HepG2 (cell line): ENCODE data around the gene MNAT1. TPM values are rescaled to one million over a fixed set of nuclear protein-coding genes. Genes with fewer than 3 reads are reported as not detected.

Experiments used
- FOXC1 ChIP-seq: sonication (generic); formaldehyde crosslinking; IDR thresholded peaks from 2 replicates; pipeline ENCODE4 v1.8.0; 2022; ENCODE audit warnings: mild to moderate bottlenecking, missing genetic modification reagents, borderline replicate concordance
- FUBP1 ChIP-seq: sonication (generic); formaldehyde crosslinking; IDR thresholded peaks from 2 replicates; pipeline ENCODE4 v1.5.1; 2020; ENCODE audit warnings: missing genetic modification reagents, mild to moderate bottlenecking, borderline replicate concordance
- HOXA9 ChIP-seq: sonication (generic); formaldehyde crosslinking; IDR thresholded peaks from 2 replicates; pipeline ENCODE4 v1.8.1; 2022; ENCODE audit warnings: missing genetic modification reagents, mild to moderate bottlenecking, moderate library complexity, borderline replicate concordance
- KDM5A ChIP-seq: fragments of 200-600 bp; sonication (generic); IDR thresholded peaks from 2 replicates; pipeline ENCODE4 v1.7.0; 2018; ENCODE audit warnings: antibody characterized with exemption, mild to moderate bottlenecking, low read length, borderline replicate concordance
- NFYC ChIP-seq: IDR thresholded peaks from 2 replicates; pipeline ENCODE4 v1.6.1; 2016; ENCODE audit warnings: missing genetic modification reagents, missing compliant biosample characterization
- SIX4 ChIP-seq: sonication (generic); formaldehyde crosslinking; IDR thresholded peaks from 2 replicates; pipeline ENCODE4 v1.4.0; 2020; ENCODE audit warnings: missing genetic modification reagents
- SOX6 ChIP-seq, 2 experiments: fragments of 450-650 bp in 1 of 2; sonication (generic) in 1 of 2; formaldehyde crosslinking in 1 of 2; IDR thresholded peaks; 2 replicates each; pipeline versions ENCODE4 v1.4.0 to v1.6.1; 2017 to 2020; ENCODE audit warnings: antibody characterized with exemption in 1 of 2, mild to moderate bottlenecking in 1 of 2, missing genetic modification reagents in 1 of 2
- ZFAT ChIP-seq: sonication (generic); formaldehyde crosslinking; conservative IDR thresholded peaks from 2 replicates; pipeline ENCODE4 v1.8.1; 2023; ENCODE audit warnings: missing genetic modification reagents, inconsistent platforms
- ZNF34 ChIP-seq: sonication (generic); formaldehyde crosslinking; IDR thresholded peaks from 2 replicates; pipeline ENCODE4 v1.4.0; 2020; ENCODE audit warnings: mild to moderate bottlenecking, missing genetic modification reagents, borderline replicate concordance
- ZNF484 ChIP-seq: sonication (generic); formaldehyde crosslinking; IDR thresholded peaks from 2 replicates; pipeline ENCODE4 v1.5.1; 2020; ENCODE audit warnings: mild to moderate bottlenecking, low read depth, missing genetic modification reagents, borderline replicate concordance
- ZNF572 ChIP-seq: sonication (generic); formaldehyde crosslinking; IDR thresholded peaks from 2 replicates; pipeline ENCODE4 v1.5.1; 2020; ENCODE audit warnings: mild to moderate bottlenecking, missing genetic modification reagents
- ZNF646 ChIP-seq: sonication (generic); formaldehyde crosslinking; IDR thresholded peaks from 2 replicates; pipeline ENCODE4 v1.9.0; 2021; ENCODE audit warnings: mild to moderate bottlenecking, missing genetic modification reagents
- ZNF768 ChIP-seq: sonication (generic); formaldehyde crosslinking; IDR thresholded peaks from 2 replicates; pipeline ENCODE4 v1.4.0; 2020; ENCODE audit warnings: missing genetic modification reagents
- polyA plus RNA-seq, 8 experiments: library from polyadenylated mRNA; depleted of rRNA in 3 of 8; stranded (reverse) in 7 of 8; unstranded in 1 of 8; fragments of >200 nt; fragmentation: Illumina TruSeq in 4 of 8; extraction: Trizol in 4 of 8; gene quantifications; 2 replicates each; pipeline versions ENCODE4 v1.2.1 to v1.2.3, GENCODE V29; 2011 to 2016; ENCODE audit warnings: low read depth in 4 of 8, missing spikeins in 1 of 8, mixed read lengths in 1 of 8; ENCODE audit not compliant: insufficient read depth in 1 of 8
- total RNA-seq, 5 experiments: library from RNA; depleted of rRNA; stranded (reverse); fragments of >200 nt; fragmentation: Illumina TruSeq; extraction: Trizol; gene quantifications; 2 replicates each; pipeline ENCODE4 v1.2.3, GENCODE V29; 2016; ENCODE audit warnings: low read depth in 1 of 5
- TF ChIP-seq, protein P1 (sequence below): sonication (generic); formaldehyde crosslinking; IDR thresholded peaks from 2 replicates; pipeline ENCODE4 v1.4.0; 2020; ENCODE audit warnings: missing genetic modification reagents, borderline replicate concordance
- TF ChIP-seq, protein P2 (sequence below): sonication (generic); formaldehyde crosslinking; IDR thresholded peaks from 2 replicates; pipeline ENCODE4 v1.5.1; 2020; ENCODE audit warnings: missing genetic modification reagents, mild to moderate bottlenecking, borderline replicate concordance

Gene MNAT1
- total and polyA plus RNA-seq, 2 of the 13 experiments (the other 11 are each of a cell fraction or from before 2014, with no cell fraction given), result 49.2 to 94.8 TPM

- TF ChIP-seq, protein P1, sequence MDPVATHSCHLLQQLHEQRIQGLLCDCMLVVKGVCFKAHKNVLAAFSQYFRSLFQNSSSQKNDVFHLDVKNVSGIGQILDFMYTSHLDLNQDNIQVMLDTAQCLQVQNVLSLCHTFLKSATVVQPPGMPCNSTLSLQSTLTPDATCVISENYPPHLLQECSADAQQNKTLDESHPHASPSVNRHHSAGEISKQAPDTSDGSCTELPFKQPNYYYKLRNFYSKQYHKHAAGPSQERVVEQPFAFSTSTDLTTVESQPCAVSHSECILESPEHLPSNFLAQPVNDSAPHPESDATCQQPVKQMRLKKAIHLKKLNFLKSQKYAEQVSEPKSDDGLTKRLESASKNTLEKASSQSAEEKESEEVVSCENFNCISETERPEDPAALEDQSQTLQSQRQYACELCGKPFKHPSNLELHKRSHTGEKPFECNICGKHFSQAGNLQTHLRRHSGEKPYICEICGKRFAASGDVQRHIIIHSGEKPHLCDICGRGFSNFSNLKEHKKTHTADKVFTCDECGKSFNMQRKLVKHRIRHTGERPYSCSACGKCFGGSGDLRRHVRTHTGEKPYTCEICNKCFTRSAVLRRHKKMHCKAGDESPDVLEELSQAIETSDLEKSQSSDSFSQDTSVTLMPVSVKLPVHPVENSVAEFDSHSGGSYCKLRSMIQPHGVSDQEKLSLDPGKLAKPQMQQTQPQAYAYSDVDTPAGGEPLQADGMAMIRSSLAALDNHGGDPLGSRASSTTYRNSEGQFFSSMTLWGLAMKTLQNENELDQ (CRISPR knock-in tag), result no peak
- TF ChIP-seq ZNF768 (CRISPR knock-in tag), result 0 out of 2 replicates have a peak, but pooled peaks have one; percentile 55
- no peak for TF ChIP-seq FUBP1 (CRISPR knock-in tag)
- TF ChIP-seq ZNF34 (CRISPR knock-in tag), result no peak
- TF ChIP-seq ZNF572 (CRISPR knock-in tag), result 0 out of 2 replicates have a peak, but pooled peaks have one; percentile 31
- TF ChIP-seq HOXA9 (CRISPR knock-in tag), result 0 out of 2 replicates have a peak, but pooled peaks have one; percentile 19
- no peak; the same call in 1 of the 2 replicates for TF ChIP-seq ZFAT
- TF ChIP-seq FOXC1, result no peak
- TF ChIP-seq, protein P2, sequence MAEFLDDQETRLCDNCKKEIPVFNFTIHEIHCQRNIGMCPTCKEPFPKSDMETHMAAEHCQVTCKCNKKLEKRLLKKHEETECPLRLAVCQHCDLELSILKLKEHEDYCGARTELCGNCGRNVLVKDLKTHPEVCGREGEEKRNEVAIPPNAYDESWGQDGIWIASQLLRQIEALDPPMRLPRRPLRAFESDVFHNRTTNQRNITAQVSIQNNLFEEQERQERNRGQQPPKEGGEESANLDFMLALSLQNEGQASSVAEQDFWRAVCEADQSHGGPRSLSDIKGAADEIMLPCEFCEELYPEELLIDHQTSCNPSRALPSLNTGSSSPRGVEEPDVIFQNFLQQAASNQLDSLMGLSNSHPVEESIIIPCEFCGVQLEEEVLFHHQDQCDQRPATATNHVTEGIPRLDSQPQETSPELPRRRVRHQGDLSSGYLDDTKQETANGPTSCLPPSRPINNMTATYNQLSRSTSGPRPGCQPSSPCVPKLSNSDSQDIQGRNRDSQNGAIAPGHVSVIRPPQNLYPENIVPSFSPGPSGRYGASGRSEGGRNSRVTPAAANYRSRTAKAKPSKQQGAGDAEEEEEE (CRISPR knock-in tag), result no peak
- TF ChIP-seq NFYC (CRISPR knock-in tag), result no peak
- no peak for TF ChIP-seq SIX4 (CRISPR knock-in tag)
- no peak for TF ChIP-seq KDM5A
- no peak for TF ChIP-seq SOX6 (IDR thresholded peaks at IDR 0.05)
- TF ChIP-seq SOX6 (CRISPR knock-in tag; IDR thresholded peaks at IDR 0.05), result 0 out of 2 replicates have a peak, but pooled peaks have one; percentile 6
- no peak for TF ChIP-seq ZNF646
- no peak for TF ChIP-seq ZNF484 (CRISPR knock-in tag)
These were observed 13.0 kb upstream of the MNAT1 start (continued) for GRCh38 chr14:60721326-60722106.
